Osteocyte (in vitro differentiated cells): Measurements from ENCODE around the gene SMNDC1. TPM values are rescaled to one million over a fixed set of nuclear protein-coding genes. Genes with fewer than 3 reads are reported as not detected.

Source experiments
- DNase-seq: peaks from one replicate; pipeline ENCODE4 v3.0.0; 2021; ENCODE audit warnings: mixed read lengths; ENCODE audit not compliant: unreplicated experiment; ENCODE audit errors: extremely low spot score
- H3K27ac Mint-ChIP-seq: one replicate; pipeline ENCODE4 v1.8.0; 2021; ENCODE audit warnings: mild to moderate bottlenecking, mixed read lengths; ENCODE audit not compliant: unreplicated experiment
- H3K27me3 Mint-ChIP-seq: one replicate; pipeline ENCODE4 v1.8.0; 2021; ENCODE audit warnings: mixed read lengths; ENCODE audit not compliant: unreplicated experiment
- H3K36me3 Mint-ChIP-seq: one replicate; pipeline ENCODE4 v1.8.0; 2021; ENCODE audit warnings: mixed read lengths; ENCODE audit not compliant: unreplicated experiment
- H3K4me1 Mint-ChIP-seq: one replicate; pipeline ENCODE4 v1.8.0; 2021; ENCODE audit warnings: mixed read lengths; ENCODE audit not compliant: unreplicated experiment
- H3K4me3 Mint-ChIP-seq: one replicate; pipeline ENCODE4 v1.8.0; 2021; ENCODE audit warnings: mild to moderate bottlenecking, moderate library complexity, mixed read lengths; ENCODE audit not compliant: unreplicated experiment
- H3K9me3 Mint-ChIP-seq: one replicate; pipeline ENCODE4 v1.8.0; 2021; ENCODE audit warnings: mixed read lengths; ENCODE audit not compliant: unreplicated experiment
- CTCF ChIP-seq: fragments of 200-600 bp; sonication (generic); IDR thresholded peaks from 2 replicates; pipeline ENCODE4 v1.5.0; 2021; ENCODE audit warnings: antibody characterized with exemption, mild to moderate bottlenecking, moderate library complexity
- total RNA-seq: library from RNA; stranded (reverse); gene quantifications from 2 replicates; pipeline ENCODE4 v1.2.1, GENCODE V29; 2021

The SMNDC1 gene
- total RNA-seq, 1 donor from 2014 or later = 31.7 TPM

- Mint-ChIP-seq H3K4me1 (peaks cover 14% of the 10 kb centered on the region), H3K27me3 (no peaks in the 10 kb centered on the region), H3K4me3 (no peak overlapping the region), H3K27ac (no peak overlapping the region), H3K36me3 (peaks cover 10% of the 10 kb centered on the region), H3K9me3 (peaks cover 14% of the 10 kb centered on the region)
- no peak for DNase-seq
- no peak for TF ChIP-seq CTCF
Measured at GRCh38 chr10:110323503-110323902, 18.8 kb upstream of the SMNDC1 start.

GRCh38 chr10:110321869-110322620 is 17.3 kb upstream of the SMNDC1 start:
- peaks cover 12% of the 10 kb centered on the region for H3K4me1 Mint-ChIP-seq
- no peak overlapping the region for H3K27ac Mint-ChIP-seq
- no peak for TF ChIP-seq CTCF
- no peak for DNase-seq
- peaks cover 10% of the 10 kb centered on the region for H3K36me3 Mint-ChIP-seq
- H3K9me3 Mint-ChIP-seq = peaks cover 14% of the 10 kb centered on the region
- H3K27me3 Mint-ChIP-seq = no peaks in the 10 kb centered on the region
- no peak overlapping the region for H3K4me3 Mint-ChIP-seq

GRCh38 chr10:110317866-110318850 is 13.4 kb upstream of the SMNDC1 start:
- H3K27me3 Mint-ChIP-seq = no peaks in the 10 kb centered on the region
- H3K27ac Mint-ChIP-seq = no peak overlapping the region
- H3K36me3 Mint-ChIP-seq = peaks cover 10% of the 10 kb centered on the region
- H3K9me3 Mint-ChIP-seq = peaks cover 14% of the 10 kb centered on the region
- H3K4me1 Mint-ChIP-seq = no peaks in the 10 kb centered on the region
- DNase-seq = no peak
- no peak overlapping the region for H3K4me3 Mint-ChIP-seq
- TF ChIP-seq CTCF = no peak

- no peak for TF ChIP-seq CTCF
- Mint-ChIP-seq H3K27me3 (no peaks in the 10 kb centered on the region), H3K9me3 (no peaks in the 10 kb centered on the region), H3K4me1 (peaks cover 3% of the 10 kb centered on the region), H3K36me3 (no peaks in the 10 kb centered on the region), H3K27ac (no peak overlapping the region), H3K4me3 (no peak overlapping the region)
- DNase-seq = no peak
Measured at GRCh38 chr10:110313674-110314073, 9.0 kb upstream of the SMNDC1 start.

- DNase-seq = no peak
- Mint-ChIP-seq H3K4me1 (peaks cover 3% of the 10 kb centered on the region), H3K36me3 (no peaks in the 10 kb centered on the region), H3K27ac (no peak overlapping the region), H3K4me3 (no peak overlapping the region), H3K27me3 (no peaks in the 10 kb centered on the region), H3K9me3 (no peaks in the 10 kb centered on the region)
- TF ChIP-seq CTCF = no peak
Measured at GRCh38 chr10:110312206-110312605, 7.5 kb upstream of the SMNDC1 start.
